Endothelial cell (in vitro differentiated cells): ENCODE data around the gene DENND2A. TPM values are rescaled to one million over a fixed set of nuclear protein-coding genes. Genes with fewer than 3 reads are reported as not detected.
"Not testable (repeated sequence)": the region's sequence is repeated elsewhere in the genome, so short reads cannot be mapped to it uniquely, and the experiment has no call there.

Experiments
- DNase-seq: peaks from one replicate; pipeline ENCODE4 v3.0.0; 2021; ENCODE audit warnings: low spot score
- H3K27ac Mint-ChIP-seq: one replicate; pipeline ENCODE4 v1.8.0; 2021; ENCODE audit warnings: mixed read lengths, inconsistent platforms; ENCODE audit not compliant: unreplicated experiment
- H3K27me3 Mint-ChIP-seq: one replicate; pipeline ENCODE4 v1.8.0; 2021; ENCODE audit warnings: mild to moderate bottlenecking, moderate library complexity, mixed read lengths, inconsistent platforms; ENCODE audit not compliant: unreplicated experiment
- H3K36me3 Mint-ChIP-seq: one replicate; pipeline ENCODE4 v1.8.0; 2021; ENCODE audit warnings: mild to moderate bottlenecking, low read depth, mixed read lengths, inconsistent platforms; ENCODE audit not compliant: unreplicated experiment
- H3K4me1 Mint-ChIP-seq: one replicate; pipeline ENCODE4 v1.8.0; 2021; ENCODE audit warnings: mild to moderate bottlenecking, mixed read lengths, inconsistent platforms; ENCODE audit not compliant: unreplicated experiment
- H3K4me3 Mint-ChIP-seq: one replicate; pipeline ENCODE4 v1.8.0; 2021; ENCODE audit warnings: mild to moderate bottlenecking, mixed read lengths, inconsistent platforms; ENCODE audit not compliant: unreplicated experiment
- H3K9me3 Mint-ChIP-seq: one replicate; pipeline ENCODE4 v1.8.0; 2021; ENCODE audit warnings: mixed read lengths, inconsistent platforms; ENCODE audit not compliant: unreplicated experiment
- CTCF ChIP-seq: fragments of 200-600 bp; sonication (generic); IDR thresholded peaks from one replicate; pipeline ENCODE4 v1.5.0; 2021; ENCODE audit warnings: antibody characterized with exemption; ENCODE audit not compliant: unreplicated experiment
- total RNA-seq: library from RNA; stranded (reverse); fragmentation: NEBNext Ultra II Directional; extraction: Animal tissue kit (Norgen Biotek cat#: 25700); gene quantifications from one replicate; pipeline ENCODE4 v1.2.1, GENCODE V29; 2021; ENCODE audit not compliant: unreplicated experiment

Gene DENND2A
- total RNA-seq, 1 donor from 2014 or later, result 41.0 TPM

- Mint-ChIP-seq H3K9me3 (no peaks in the 10 kb centered on the region), H3K27ac (no peak overlapping the region), H3K4me3 (no peak overlapping the region), H3K4me1 (peaks cover 39% of the 10 kb centered on the region), H3K27me3 (peaks cover 16% of the 10 kb centered on the region), H3K36me3 (peaks cover 9% of the 10 kb centered on the region)
- no peak for TF ChIP-seq CTCF
- no peak for DNase-seq
Measured at GRCh38 chr7:140635345-140635744, 5.3 kb downstream of the DENND2A start.

- DNase-seq, result no peak
- peaks cover 14% of the 10 kb centered on the region for H3K4me1 Mint-ChIP-seq
- H3K27me3 Mint-ChIP-seq, result no peaks in the 10 kb centered on the region
- no peaks in the 10 kb centered on the region for H3K9me3 Mint-ChIP-seq
- no peak overlapping the region for H3K27ac Mint-ChIP-seq
- no peak overlapping the region for H3K4me3 Mint-ChIP-seq
- TF ChIP-seq CTCF, result no peak
- H3K36me3 Mint-ChIP-seq, result peaks cover 7% of the 10 kb centered on the region
Measured at GRCh38 chr7:140631602-140632001, 9.0 kb downstream of the DENND2A start.

GRCh38 chr7:140631021-140631420 is 9.6 kb downstream of the DENND2A start:
- DNase-seq, result no peak
- Mint-ChIP-seq H3K4me3 (no peak overlapping the region), H3K27me3 (no peaks in the 10 kb centered on the region), H3K4me1 (peaks cover 16% of the 10 kb centered on the region), H3K36me3 (peaks cover 7% of the 10 kb centered on the region), H3K9me3 (no peaks in the 10 kb centered on the region), H3K27ac (no peak overlapping the region)
- TF ChIP-seq CTCF, result no peak

- peak; percentile 43 for DNase-seq
- TF ChIP-seq CTCF, result no peak
- H3K9me3 Mint-ChIP-seq, result no peaks in the 10 kb centered on the region
- peaks cover 2% of the 10 kb centered on the region for H3K27me3 Mint-ChIP-seq
- peaks cover 7% of the 10 kb centered on the region for H3K36me3 Mint-ChIP-seq
- H3K4me3 Mint-ChIP-seq, result no peak overlapping the region
- peak overlapping the region; percentile 94 for H3K27ac Mint-ChIP-seq
- peaks cover 25% of the 10 kb centered on the region for H3K4me1 Mint-ChIP-seq
Measured at GRCh38 chr7:140625908-140626868, 14.4 kb downstream of the DENND2A start.

GRCh38 chr7:140625192-140625558 is 15.4 kb downstream of the DENND2A start:
- not testable (repeated sequence) for H3K9me3 Mint-ChIP-seq, H3K36me3 Mint-ChIP-seq, DNase-seq, H3K4me3 Mint-ChIP-seq, H3K27me3 Mint-ChIP-seq
- peaks cover 25% of the 10 kb centered on the region for H3K4me1 Mint-ChIP-seq
- H3K27ac Mint-ChIP-seq, result peak overlapping the region; percentile 30
